Endothelial cell (in vitro differentiated cells): ENCODE results near the gene DNAJC28. TPM values are rescaled to one million over a fixed set of nuclear protein-coding genes. Genes with fewer than 3 reads are reported as not detected.

Experiments used
- DNase-seq: peaks from one replicate; pipeline ENCODE4 v3.0.0; 2021; ENCODE audit warnings: low spot score
- H3K27ac Mint-ChIP-seq: one replicate; pipeline ENCODE4 v1.8.0; 2021; ENCODE audit warnings: mixed read lengths, inconsistent platforms; ENCODE audit not compliant: unreplicated experiment
- H3K27me3 Mint-ChIP-seq: one replicate; pipeline ENCODE4 v1.8.0; 2021; ENCODE audit warnings: mild to moderate bottlenecking, moderate library complexity, mixed read lengths, inconsistent platforms; ENCODE audit not compliant: unreplicated experiment
- H3K36me3 Mint-ChIP-seq: one replicate; pipeline ENCODE4 v1.8.0; 2021; ENCODE audit warnings: mild to moderate bottlenecking, low read depth, mixed read lengths, inconsistent platforms; ENCODE audit not compliant: unreplicated experiment
- H3K4me1 Mint-ChIP-seq: one replicate; pipeline ENCODE4 v1.8.0; 2021; ENCODE audit warnings: mild to moderate bottlenecking, mixed read lengths, inconsistent platforms; ENCODE audit not compliant: unreplicated experiment
- H3K4me3 Mint-ChIP-seq: one replicate; pipeline ENCODE4 v1.8.0; 2021; ENCODE audit warnings: mild to moderate bottlenecking, mixed read lengths, inconsistent platforms; ENCODE audit not compliant: unreplicated experiment
- H3K9me3 Mint-ChIP-seq: one replicate; pipeline ENCODE4 v1.8.0; 2021; ENCODE audit warnings: mixed read lengths, inconsistent platforms; ENCODE audit not compliant: unreplicated experiment
- CTCF ChIP-seq: fragments of 200-600 bp; sonication (generic); IDR thresholded peaks from one replicate; pipeline ENCODE4 v1.5.0; 2021; ENCODE audit warnings: antibody characterized with exemption; ENCODE audit not compliant: unreplicated experiment
- total RNA-seq: library from RNA; stranded (reverse); fragmentation: NEBNext Ultra II Directional; extraction: Animal tissue kit (Norgen Biotek cat#: 25700); gene quantifications from one replicate; pipeline ENCODE4 v1.2.1, GENCODE V29; 2021; ENCODE audit not compliant: unreplicated experiment

Gene DNAJC28
- total RNA-seq, 1 donor from 2014 or later, result 3.3 TPM

DNA sequence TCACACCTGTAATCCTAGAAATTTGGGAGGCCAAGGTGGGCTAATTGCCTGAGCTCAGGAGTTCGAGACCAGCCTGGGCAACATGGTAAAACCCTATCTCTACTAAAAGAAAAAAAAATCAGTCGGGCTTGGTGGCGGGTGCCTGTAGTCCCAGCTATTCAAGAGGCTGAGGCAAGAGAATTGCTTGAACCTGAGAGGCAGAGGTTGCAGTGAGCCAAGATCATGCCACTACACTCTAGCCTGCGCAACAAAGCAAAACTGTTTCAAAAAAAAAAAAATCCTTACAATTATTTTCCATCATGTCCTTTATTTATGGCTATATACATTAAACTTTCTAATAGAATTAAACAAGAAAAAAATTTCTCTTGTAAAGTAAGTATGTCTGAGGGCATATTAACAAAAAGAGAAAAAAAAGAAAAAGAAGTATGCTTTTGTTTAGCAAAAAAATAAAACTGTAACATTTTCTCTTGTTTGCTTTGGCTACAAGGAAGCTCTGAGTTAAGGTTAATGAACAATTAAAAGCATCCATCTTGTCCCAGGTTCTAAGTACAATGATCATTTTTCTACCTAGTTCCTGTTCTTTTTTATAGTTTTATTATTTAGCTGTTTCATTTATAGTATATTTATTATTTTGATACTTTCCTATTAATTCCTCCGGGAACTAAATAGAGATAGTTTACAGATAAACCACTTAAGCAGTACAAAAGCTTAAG is 29.8 kb downstream of the DNAJC28 start:
- H3K9me3 Mint-ChIP-seq, result no peaks in the 10 kb centered on the region

GRCh38 chr21:33458861-33459260 is 32.7 kb downstream of the DNAJC28 start:
- no peak overlapping the region for H3K4me3 Mint-ChIP-seq
- no peak for TF ChIP-seq CTCF
- DNase-seq, result no peak
- H3K36me3 Mint-ChIP-seq, result peaks cover 7% of the 10 kb centered on the region
- no peaks in the 10 kb centered on the region for H3K27me3 Mint-ChIP-seq
- no peak overlapping the region for H3K27ac Mint-ChIP-seq
- H3K9me3 Mint-ChIP-seq, result no peaks in the 10 kb centered on the region
- H3K4me1 Mint-ChIP-seq, result no peaks in the 10 kb centered on the region

More for the DNA sequence above, 29.8 kb downstream of the DNAJC28 start:
- H3K4me3 Mint-ChIP-seq, result no peak overlapping the region
- no peaks in the 10 kb centered on the region for H3K4me1 Mint-ChIP-seq
- no peaks in the 10 kb centered on the region for H3K27me3 Mint-ChIP-seq
- H3K27ac Mint-ChIP-seq, result no peak overlapping the region
- no peak for TF ChIP-seq CTCF
- peaks cover 7% of the 10 kb centered on the region for H3K36me3 Mint-ChIP-seq
- no peak for DNase-seq

DNA sequence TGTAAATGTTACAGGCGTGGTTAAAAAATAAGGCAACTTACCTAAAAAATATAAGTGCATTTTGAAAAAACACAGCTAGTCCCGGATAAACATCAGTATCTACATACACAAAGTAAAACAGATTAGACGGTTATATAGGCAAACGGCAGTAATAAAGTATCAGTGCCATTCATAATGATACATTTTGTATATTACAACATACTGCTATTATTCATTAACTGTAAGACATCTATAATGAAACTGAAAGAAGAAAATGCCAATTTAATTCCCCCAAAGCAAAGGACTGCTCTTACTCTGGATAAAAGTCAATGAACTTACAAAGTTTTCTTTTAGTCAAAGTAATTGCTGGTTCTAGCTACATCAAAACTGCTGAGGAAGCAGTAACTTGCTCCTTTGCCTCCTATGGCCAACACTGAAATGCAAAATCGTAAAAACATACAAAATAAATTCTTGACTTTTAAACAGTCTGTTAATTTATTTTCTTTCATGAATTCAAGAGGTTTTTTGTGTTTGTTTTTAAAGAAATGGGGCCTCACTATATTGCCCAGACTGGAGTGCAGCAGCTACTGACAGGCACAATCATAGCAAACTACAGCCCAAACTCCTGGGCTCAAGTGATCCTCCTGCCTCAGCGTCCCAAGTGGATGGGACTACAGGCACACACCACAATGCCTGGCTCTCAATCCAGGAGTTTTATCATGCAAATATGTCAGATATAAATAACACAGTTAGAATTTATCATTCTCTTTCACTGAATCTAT is 35.6 kb downstream of the DNAJC28 start:
- H3K4me1 Mint-ChIP-seq, result no peaks in the 10 kb centered on the region
- TF ChIP-seq CTCF, result no peak
- H3K27ac Mint-ChIP-seq, result no peak overlapping the region
- no peaks in the 10 kb centered on the region for H3K9me3 Mint-ChIP-seq
- H3K4me3 Mint-ChIP-seq, result no peak overlapping the region
- H3K27me3 Mint-ChIP-seq, result no peaks in the 10 kb centered on the region
- peaks cover 10% of the 10 kb centered on the region for H3K36me3 Mint-ChIP-seq
- no peak for DNase-seq

DNA sequence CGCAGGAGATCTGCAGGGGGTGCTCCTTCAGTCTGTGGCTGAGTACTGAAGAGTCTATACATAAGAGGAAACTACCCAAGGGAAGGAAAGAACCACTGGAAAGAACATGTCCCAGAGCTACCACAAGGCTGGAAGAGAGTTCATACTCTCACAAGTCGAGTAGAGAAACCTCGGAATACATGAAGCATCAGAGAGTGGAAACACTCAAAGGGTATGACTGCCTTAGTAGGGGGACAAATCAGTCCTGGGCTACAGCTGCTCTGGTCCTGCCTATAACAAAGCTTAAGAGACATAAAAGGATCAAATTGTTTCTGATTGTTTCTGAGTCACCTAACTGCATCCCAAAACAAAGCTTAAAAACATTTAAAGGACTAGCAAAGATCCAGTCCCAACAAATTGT is 39.2 kb downstream of the DNAJC28 start:
- no peak for TF ChIP-seq CTCF
- DNase-seq, result no peak
- Mint-ChIP-seq H3K9me3 (no peaks in the 10 kb centered on the region), H3K4me3 (no peak overlapping the region), H3K4me1 (no peaks in the 10 kb centered on the region), H3K27ac (no peak overlapping the region), H3K36me3 (peaks cover 4% of the 10 kb centered on the region), H3K27me3 (no peaks in the 10 kb centered on the region)

DNA sequence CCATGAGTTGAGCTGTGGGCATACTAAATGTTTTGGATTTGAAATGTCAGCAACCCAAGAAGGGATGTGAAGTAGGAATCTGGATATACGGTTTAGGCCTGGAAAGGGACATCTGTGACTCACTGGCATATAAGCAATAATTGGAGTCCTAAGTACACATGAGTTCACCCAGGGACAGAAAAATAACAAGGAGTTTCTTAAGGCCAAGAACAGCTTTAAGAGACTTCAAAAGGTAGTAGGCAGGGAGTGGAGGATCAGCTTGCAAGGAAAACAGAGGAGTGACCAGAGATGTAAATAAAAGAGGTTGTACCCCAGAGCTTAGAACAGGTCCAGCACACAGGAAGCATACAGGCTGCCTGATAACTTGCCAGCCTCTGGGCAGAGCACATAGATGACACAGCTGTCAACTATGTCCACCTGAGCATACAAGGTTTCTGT is 39.9 kb downstream of the DNAJC28 start:
- Mint-ChIP-seq H3K4me1 (no peaks in the 10 kb centered on the region), H3K27ac (no peak overlapping the region), H3K9me3 (no peaks in the 10 kb centered on the region), H3K36me3 (peaks cover 4% of the 10 kb centered on the region), H3K27me3 (no peaks in the 10 kb centered on the region), H3K4me3 (no peak overlapping the region)
- no peak for TF ChIP-seq CTCF
- no peak for DNase-seq
